ENCODE results near the gene TBXA2R.

DNA sequence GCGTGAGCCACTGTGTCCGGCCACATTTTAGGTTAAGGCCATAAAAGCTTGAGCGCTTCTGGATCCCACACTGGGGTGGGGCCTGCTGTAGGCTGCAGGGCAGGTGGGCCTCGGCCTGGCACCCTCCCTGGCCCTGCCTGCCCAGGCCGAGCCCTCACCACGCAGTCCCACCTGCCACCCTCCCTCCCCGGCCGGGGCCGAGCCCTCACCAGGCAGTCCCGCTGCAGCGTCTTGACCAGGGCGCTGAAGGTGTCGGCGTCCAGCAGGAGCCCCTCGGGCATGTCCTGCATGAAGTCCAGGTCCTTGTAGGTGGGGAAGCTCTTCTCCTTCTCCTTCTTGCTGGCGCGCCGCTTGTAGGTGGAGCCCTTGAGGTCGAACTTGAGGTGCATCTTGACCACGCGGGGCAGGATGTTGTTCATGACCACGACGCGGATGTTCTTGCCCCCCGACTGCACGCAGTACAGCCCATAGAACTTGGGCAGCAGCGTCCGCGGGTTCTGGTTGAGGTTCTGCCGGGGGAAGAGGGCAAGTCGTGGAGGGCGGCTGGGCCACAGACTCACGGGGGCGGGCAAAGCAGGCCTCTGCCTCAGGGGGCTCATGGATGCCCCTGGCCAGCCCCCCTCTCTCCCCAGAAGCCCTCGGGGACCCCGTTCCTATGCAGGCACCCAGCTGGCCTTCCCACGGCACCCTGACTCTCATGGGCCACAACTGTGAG, 46.6 kb upstream of the TBXA2R start:
- TF ChIP-seq, protein P1, sequence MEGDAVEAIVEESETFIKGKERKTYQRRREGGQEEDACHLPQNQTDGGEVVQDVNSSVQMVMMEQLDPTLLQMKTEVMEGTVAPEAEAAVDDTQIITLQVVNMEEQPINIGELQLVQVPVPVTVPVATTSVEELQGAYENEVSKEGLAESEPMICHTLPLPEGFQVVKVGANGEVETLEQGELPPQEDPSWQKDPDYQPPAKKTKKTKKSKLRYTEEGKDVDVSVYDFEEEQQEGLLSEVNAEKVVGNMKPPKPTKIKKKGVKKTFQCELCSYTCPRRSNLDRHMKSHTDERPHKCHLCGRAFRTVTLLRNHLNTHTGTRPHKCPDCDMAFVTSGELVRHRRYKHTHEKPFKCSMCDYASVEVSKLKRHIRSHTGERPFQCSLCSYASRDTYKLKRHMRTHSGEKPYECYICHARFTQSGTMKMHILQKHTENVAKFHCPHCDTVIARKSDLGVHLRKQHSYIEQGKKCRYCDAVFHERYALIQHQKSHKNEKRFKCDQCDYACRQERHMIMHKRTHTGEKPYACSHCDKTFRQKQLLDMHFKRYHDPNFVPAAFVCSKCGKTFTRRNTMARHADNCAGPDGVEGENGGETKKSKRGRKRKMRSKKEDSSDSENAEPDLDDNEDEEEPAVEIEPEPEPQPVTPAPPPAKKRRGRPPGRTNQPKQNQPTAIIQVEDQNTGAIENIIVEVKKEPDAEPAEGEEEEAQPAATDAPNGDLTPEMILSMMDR (conservative IDR thresholded peaks at IDR 0.05; ENCODE audit: low read length) = no peak
- TF ChIP-seq EZH2phosphoT487 (IDR thresholded peaks at IDR 0.05; ENCODE audit: borderline replicate concordance) = no peak

All from Loucy (cell line).